AG09319 (cell line): ENCODE data around the gene GIT1.

Experiments used
- DNase-seq: peaks from one replicate; pipeline ENCODE4 v3.0.0-alpha.2; 2010; ENCODE audit warnings: low read depth; ENCODE audit errors: extremely low read depth
- TF ChIP-seq, protein P1 (sequence below): IDR thresholded peaks from 2 replicates; pipeline ENCODE4 v1.5.1; 2011; ENCODE audit warnings: low read depth, mild to moderate bottlenecking, inconsistent platforms, low read length, moderate library complexity

The GIT1 gene

GRCh38 chr17:29610395-29610794, 20.9 kb upstream of the GIT1 start:
- no peak for DNase-seq
- TF ChIP-seq, protein P1, sequence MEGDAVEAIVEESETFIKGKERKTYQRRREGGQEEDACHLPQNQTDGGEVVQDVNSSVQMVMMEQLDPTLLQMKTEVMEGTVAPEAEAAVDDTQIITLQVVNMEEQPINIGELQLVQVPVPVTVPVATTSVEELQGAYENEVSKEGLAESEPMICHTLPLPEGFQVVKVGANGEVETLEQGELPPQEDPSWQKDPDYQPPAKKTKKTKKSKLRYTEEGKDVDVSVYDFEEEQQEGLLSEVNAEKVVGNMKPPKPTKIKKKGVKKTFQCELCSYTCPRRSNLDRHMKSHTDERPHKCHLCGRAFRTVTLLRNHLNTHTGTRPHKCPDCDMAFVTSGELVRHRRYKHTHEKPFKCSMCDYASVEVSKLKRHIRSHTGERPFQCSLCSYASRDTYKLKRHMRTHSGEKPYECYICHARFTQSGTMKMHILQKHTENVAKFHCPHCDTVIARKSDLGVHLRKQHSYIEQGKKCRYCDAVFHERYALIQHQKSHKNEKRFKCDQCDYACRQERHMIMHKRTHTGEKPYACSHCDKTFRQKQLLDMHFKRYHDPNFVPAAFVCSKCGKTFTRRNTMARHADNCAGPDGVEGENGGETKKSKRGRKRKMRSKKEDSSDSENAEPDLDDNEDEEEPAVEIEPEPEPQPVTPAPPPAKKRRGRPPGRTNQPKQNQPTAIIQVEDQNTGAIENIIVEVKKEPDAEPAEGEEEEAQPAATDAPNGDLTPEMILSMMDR: no peak

- TF ChIP-seq, protein P1: no peak
- DNase-seq: no peak
Observed at GRCh38 chr17:29608986-29609385, 19.5 kb upstream of the GIT1 start.

DNA sequence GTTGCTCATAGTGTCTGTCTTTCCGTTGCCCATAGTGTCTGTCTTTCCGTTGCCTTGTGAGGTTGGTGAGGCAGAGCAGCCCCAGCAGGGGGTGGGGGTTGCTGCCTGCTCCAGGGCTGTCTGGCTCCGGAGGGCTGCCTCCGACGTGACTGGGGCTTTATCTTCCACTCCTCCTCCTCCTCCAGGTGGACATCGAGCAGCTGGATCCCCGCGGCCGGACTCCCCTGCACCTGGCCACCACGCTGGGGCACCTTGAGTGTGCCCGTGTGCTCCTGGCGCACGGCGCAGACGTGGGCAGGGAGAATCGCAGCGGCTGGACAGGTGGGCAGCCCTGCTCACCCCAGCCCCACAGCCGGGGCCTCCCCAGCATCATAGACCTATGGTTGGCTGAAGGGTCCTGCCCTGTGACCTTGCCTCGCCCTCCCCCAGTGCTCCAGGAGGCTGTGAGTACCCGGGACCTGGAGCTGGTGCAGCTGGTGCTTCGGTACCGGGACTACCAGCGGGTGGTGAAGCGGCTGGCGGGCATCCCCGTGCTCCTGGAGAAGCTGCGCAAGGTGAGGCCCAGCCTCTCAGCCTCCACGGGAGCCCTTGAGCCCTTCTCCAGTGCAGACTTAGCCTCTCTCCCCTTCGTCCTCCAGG, 18.2 kb upstream of the GIT1 start:
- DNase-seq: no peak
- TF ChIP-seq, protein P1: no peak

DNA sequence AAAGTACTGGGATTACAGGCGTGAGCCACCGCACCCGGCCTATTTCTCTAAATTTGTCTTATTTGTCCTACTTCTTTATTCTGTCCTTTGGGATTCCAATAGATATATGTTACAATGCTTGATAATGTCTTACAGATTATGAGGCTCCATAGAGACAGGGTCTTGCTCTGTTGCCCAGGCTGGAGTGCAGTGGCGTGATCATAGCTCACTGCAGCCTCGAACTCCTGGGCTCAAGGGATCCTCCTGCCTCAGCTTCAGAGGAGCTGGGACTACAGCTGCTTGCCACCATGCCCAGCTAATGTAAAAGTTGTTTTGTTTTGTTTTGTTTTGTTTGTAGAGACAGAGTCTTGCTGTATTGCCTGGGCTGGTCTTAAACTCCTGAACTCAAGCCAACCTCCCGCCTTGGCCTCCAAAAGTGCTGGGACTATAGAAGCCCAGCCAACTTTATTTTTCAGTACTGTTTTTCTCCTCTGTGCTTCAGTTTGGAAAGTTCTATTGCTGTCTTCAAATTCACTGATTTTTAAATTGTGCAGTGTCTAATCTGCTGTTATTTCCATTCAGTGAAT, 13.7 kb upstream of the GIT1 start:
- no peak for DNase-seq
- TF ChIP-seq, protein P1: no peak

DNA sequence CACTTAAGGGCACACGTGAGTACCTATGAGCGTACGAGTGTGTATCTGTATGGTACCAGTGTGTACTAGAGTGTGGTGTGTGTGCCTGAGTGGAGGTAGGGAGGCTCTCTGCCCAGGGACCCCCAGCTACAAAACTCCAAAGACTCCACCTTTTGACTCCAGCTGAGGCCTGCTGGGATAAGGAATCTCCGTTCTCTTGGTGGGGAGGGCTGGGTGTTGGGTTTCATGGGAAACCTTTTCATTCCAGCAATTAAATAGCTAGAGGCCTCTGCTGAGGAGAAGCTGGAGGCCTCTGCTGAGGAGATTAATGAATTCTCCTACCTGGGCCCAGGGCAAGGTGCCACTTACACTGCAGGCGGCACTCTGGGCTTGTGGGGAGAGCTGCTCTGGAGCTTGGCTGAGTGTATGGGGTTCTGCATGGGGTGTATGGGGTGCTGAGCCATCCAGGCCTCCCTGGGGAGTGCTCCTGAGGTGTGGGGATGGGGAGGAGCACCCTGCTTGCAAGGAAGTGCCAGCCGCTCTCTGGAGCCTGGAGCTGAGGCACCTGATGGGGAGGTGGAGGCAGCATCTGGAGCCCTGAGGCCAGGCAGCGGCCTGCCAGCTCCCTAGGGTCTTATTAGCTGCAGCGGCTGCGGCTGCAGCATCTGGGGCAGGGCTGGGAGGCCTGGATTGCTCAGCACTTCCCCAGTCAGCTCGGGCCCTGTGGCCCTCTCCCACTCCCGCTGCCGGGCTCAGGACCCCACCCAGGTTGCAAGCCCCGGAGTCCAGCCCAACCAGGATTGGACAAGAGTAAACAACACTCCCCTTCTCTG, 8.1 kb upstream of the GIT1 start:
- TF ChIP-seq, protein P1: no peak
- DNase-seq: no peak

DNA sequence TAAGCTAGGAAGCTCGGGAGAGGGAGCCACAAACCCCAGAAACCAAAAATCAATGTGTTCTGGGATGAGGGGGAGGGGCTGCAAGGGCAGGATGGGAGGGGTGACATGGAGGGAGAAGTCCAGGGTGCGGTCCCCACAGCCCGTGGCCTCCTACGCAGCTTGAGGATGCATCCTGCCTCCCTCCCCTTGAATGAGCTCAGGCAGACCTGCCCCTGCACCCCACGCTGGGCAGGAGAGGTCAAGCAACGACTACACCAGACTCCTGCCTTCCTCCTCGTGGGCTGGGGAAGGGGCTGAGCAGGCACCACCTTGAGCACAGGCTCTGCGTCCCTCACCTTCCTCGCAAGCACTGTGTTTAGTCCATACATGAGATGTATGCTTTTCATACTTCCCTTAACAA, 7.4 kb upstream of the GIT1 start:
- no peak for DNase-seq
- TF ChIP-seq, protein P1: no peak
